ENCODE measurements around the gene DUSP2.

The DUSP2 gene

DNA sequence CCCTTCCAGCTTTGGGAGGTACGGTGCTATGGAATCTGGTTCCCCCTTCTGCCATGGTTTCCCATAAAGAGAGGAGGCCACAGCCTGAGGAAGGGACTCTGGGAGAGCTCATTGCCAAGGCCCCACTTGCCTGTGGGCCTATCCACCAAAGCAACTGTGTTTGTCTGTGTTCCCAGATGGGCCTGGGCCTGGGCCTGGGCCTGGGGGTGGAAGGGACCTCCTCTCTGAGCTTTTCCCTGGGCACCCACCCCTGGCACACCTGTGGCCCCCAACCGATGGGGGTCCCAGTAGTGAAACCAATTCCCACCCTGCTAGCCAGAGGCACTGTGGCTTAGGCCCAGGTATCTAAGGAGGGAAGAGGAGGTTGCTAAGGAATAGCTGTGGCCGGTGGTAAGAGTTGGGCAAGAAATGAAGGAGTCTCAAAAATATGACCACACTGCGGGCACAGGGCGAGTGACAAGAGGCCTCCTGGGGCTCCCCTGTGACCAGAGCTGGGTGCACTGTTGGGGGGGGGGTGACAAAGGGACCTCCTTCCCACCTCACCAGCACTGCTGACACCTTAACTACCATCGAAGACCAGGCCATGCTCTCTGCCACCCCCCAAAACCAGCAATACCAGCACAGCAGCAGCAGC, 4.9 kb upstream of the DUSP2 start:
- TF ChIP-seq, protein P1, sequence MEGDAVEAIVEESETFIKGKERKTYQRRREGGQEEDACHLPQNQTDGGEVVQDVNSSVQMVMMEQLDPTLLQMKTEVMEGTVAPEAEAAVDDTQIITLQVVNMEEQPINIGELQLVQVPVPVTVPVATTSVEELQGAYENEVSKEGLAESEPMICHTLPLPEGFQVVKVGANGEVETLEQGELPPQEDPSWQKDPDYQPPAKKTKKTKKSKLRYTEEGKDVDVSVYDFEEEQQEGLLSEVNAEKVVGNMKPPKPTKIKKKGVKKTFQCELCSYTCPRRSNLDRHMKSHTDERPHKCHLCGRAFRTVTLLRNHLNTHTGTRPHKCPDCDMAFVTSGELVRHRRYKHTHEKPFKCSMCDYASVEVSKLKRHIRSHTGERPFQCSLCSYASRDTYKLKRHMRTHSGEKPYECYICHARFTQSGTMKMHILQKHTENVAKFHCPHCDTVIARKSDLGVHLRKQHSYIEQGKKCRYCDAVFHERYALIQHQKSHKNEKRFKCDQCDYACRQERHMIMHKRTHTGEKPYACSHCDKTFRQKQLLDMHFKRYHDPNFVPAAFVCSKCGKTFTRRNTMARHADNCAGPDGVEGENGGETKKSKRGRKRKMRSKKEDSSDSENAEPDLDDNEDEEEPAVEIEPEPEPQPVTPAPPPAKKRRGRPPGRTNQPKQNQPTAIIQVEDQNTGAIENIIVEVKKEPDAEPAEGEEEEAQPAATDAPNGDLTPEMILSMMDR (IDR thresholded peaks at IDR 0.05; ENCODE audit: low read depth, low read length): no peak
- H3K4me3 ChIP-seq (ENCODE audit: low read depth, low read length): no peak overlapping the region

DNA sequence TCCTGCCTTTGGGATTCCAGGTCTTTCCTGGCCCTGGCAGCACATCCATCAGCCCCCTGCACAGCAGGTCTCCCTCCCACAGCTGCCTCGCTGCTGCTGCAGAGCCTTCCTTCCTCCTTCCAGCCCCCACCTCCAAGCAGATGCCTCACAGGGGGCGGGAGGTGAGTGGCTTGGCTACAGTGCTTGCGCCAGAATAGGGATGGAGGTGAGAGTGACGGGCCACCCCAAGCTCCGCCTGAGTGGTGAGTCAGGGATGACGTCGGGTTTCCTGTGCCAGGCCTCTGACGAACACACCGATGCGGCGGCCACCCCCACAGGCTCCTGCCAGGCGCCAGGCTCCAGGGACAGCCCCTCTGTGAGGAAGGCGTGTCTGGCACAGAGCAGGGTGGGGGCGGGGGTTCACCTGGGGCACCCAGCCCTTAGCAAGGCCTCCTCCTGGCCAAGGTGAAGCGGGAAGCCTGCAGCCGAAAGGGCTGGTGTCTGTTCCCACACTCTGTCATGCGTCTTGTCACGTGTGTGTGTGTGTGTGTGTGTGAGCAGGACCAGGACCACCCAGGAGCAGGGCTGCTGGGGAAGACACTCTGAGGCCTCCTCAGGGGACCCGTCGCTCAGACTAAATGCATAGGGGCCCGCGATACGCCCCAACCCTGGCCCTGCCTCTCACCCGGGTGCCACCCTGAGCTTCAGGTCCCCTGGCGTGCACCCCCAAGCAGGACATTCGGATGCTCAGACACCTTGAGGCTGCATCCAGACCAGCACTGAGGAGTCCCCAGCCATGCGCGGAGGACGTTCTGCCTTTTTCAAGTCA, 3.4 kb upstream of the DUSP2 start:
- H3K4me3 ChIP-seq (ENCODE audit: low read depth, low read length): no peak overlapping the region
- TF ChIP-seq, protein P1 (IDR thresholded peaks at IDR 0.05; ENCODE audit: low read depth, low read length): no peak

DNA sequence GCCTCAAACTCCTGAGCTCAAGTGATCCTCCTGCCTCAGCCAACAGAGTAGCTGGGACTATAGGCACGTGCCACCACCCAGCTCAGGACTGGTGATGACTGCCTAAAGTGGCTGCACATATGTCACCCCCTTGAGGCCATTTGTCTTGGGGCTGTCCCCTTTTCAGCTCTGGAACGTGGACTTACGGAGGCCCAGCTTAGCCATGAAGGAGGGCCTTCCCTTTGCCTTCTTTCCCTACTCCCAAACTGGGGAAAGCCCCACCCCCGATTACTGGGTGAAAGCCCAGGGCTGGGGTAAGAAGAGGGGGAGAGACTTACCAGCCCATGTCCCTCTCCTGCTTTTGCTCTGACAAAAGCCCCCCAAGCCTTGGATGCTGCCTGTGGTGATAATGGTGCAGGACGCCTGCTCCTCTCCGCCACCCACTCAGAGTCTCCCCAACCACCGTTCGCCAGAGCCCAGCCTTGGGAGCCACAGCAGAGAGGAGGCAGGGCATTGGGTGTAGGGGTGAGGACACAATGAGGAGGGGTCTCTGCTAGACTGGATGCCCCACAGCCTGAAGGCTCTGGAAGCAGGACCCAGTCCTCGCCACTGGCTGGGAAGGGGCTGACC, 2.5 kb upstream of the DUSP2 start:
- H3K4me3 ChIP-seq (ENCODE audit: low read depth, low read length): no peak overlapping the region
- TF ChIP-seq, protein P1 (IDR thresholded peaks at IDR 0.05; ENCODE audit: low read depth, low read length): no peak

DNA sequence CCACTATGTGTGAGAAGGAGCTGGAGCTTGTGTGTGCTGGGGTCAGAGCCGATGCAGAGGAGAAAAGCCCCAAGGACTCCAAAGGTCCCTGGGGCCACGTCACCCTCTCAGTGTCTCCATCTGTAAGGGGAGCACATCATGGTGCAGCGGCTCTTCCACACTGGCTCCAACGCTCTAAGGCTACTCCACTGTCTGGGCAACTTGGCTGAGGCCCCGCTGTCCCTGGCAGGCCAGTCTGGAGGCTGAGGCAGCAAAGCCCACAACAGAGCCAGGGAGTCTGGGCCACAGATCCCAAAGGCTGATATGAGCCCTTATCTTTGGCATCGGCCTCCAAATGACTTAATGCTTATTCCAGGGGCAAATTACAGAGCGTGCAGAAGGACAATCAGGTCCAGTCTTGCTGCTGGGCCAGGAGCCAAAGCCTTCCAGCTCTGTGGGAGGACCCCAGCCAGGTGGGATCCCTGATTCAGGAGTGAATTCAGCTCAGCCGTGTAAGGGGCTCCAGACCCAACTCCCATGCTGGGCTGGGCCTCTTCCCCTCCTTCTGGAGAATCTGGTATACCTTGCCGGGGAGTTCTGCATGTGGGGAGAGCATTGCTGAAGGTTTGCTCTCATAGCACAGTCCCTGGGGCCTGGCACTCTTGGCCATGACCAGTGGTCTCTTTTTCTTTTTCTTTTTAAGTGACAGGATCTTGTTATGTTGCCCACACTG, 1.8 kb upstream of the DUSP2 start:
- TF ChIP-seq, protein P1 (IDR thresholded peaks at IDR 0.05; ENCODE audit: low read depth, low read length): no peak
- no peak overlapping the region for H3K4me3 ChIP-seq (ENCODE audit: low read depth, low read length)

DNA sequence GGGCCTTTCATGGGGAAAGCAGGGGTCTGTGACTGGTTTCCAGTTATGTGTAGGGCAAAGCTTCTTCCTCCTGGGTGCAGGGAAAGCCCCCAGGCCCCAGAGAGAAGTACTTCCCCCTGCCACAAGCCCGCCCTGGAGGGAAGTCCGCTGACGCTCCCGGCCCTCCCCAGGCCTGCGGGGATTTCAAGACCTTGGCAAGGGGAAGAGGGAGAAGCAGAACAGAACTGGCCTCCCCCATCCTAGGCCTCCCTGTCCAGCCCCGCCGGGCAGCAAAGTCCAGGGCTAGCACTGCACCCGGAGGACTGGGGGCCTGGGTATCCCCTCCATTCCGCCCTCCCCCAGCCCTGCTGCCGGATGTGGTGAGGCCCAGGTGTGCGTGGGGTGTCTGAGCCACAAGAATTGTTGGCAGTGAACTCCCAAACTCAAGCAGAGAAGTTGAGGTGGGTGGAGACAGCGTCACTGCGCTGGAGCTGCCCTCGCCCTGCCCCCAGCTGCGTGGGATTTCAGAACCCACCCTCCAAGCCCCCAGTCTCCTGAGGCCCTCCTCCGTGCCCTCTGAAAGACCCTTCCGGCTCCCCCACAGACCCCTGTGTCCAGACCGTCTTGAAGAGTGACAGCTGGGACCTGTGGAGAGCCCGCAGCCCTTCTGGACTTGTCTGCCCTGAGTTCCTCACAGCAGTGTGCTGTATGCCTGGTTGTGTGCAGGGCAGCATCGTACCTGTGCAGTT, 1.1 kb upstream of the DUSP2 start:
- TF ChIP-seq, protein P1 (IDR thresholded peaks at IDR 0.05; ENCODE audit: low read depth, low read length): no peak
- H3K4me3 ChIP-seq (ENCODE audit: low read depth, low read length): no peak overlapping the region

DNA sequence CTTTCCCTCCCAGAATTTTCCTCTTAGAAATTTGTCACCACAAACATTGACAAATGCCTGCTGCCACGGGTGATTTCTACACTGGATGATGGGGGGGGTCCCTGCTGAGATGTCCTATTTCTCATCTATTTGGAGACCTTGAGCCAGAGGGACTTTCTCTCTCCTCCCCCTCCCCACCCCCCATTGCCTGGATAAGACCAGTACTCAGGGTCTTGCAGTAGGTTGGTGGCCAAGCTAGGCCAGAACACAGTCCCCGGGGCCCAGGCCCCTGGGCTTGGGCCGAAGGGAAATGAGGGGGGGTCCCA, 560 bp upstream of the DUSP2 start:
- TF ChIP-seq, protein P1 (IDR thresholded peaks at IDR 0.05; ENCODE audit: low read depth, low read length): no peak
- H3K4me3 ChIP-seq (ENCODE audit: low read depth, low read length): no peak overlapping the region
